Large intestine (tissue), 3 donors: ENCODE data around the gene PAN3. TPM values are rescaled to one million over a fixed set of nuclear protein-coding genes. Genes with fewer than 3 reads are reported as not detected.

Source experiments
- DNase-seq, 2 donors: peaks; one replicate each; pipeline versions ENCODE4 v3.0.0 to v3.0.0-alpha.2; 2013
- H3K27ac ChIP-seq: one replicate; pipeline ENCODE4 v1.5.1; 2013; ENCODE audit warnings: low read length
- H3K27me3 ChIP-seq: 2 replicates; pipeline ENCODE4 v1.6.1; 2013; ENCODE audit warnings: low read length; ENCODE audit not compliant: control insufficient read depth, insufficient read depth
- H3K36me3 ChIP-seq: 2 replicates; pipeline ENCODE4 v1.6.1; 2013; ENCODE audit warnings: low read length; ENCODE audit not compliant: control insufficient read depth, insufficient read depth
- H3K4me1 ChIP-seq: one replicate; pipeline ENCODE4 v1.6.1; 2013; ENCODE audit warnings: low read length; ENCODE audit not compliant: control insufficient read depth, insufficient read depth
- H3K4me3 ChIP-seq: one replicate; pipeline ENCODE4 v1.5.1; 2013; ENCODE audit warnings: low read length
- H3K9me3 ChIP-seq: one replicate; pipeline ENCODE4 v1.6.1; 2013; ENCODE audit warnings: mild to moderate bottlenecking, low read depth, low read length, moderate library complexity; ENCODE audit not compliant: control insufficient read depth
- WGBS: methylation state at CpG from one replicate; pipeline ENCODE4 v1.1.5; 2013; ENCODE audit warnings: low lambda C conversion rate; ENCODE audit not compliant: insufficient coverage; 5-methylcytosine and 5-hydroxymethylcytosine counted together
- polyA plus RNA-seq: library from polyadenylated mRNA; unstranded; fragments of 120-200 nt; gene quantifications from one replicate; pipeline ENCODE4 v1.2.1, GENCODE V29; 2013

PAN3 gene
- polyA plus RNA-seq, 1 donor: 37.1 TPM

- WGBS: no CpG with 5 or more reads among the region's 1 CpG
- Histone ChIP-seq H3K4me3 (no peak overlapping the region), H3K27ac (no peak overlapping the region), H3K9me3 (no peaks in the 10 kb centered on the region), H3K4me1 (no peaks in the 10 kb centered on the region), H3K36me3 (peaks cover 34% of the 10 kb centered on the region), H3K27me3 (no peaks in the 10 kb centered on the region)
- DNase-seq: no peak
Measured at GRCh38 chr13:28286263-28286662, 147.9 kb downstream of the PAN3 start.

- Histone ChIP-seq H3K4me3 (no peak overlapping the region), H3K27ac (no peak overlapping the region), H3K36me3 (peaks cover 8% of the 10 kb centered on the region), H3K4me1 (no peaks in the 10 kb centered on the region), H3K9me3 (no peaks in the 10 kb centered on the region), H3K27me3 (peaks cover 2% of the 10 kb centered on the region)
- WGBS: no CpG with 5 or more reads among the region's 3 CpGs
- DNase-seq: no peak
Measured at GRCh38 chr13:28297341-28297740, 159.0 kb downstream of the PAN3 start.

- WGBS: 63% methylated on average over 1 of the region's 2 CpGs
- Histone ChIP-seq H3K36me3 (peaks cover 3% of the 10 kb centered on the region), H3K27me3 (peaks cover 2% of the 10 kb centered on the region), H3K4me3 (no peak overlapping the region), H3K9me3 (no peaks in the 10 kb centered on the region), H3K27ac (no peak overlapping the region), H3K4me1 (no peaks in the 10 kb centered on the region)
- DNase-seq: no peak
Measured at GRCh38 chr13:28299916-28300315, 161.6 kb downstream of the PAN3 start.

GRCh38 chr13:28301839-28302238, 163.5 kb downstream of the PAN3 start:
- no peaks in the 10 kb centered on the region for H3K36me3 ChIP-seq
- no peak for DNase-seq
- H3K27ac ChIP-seq: no peak overlapping the region
- no peak overlapping the region for H3K4me3 ChIP-seq
- no peaks in the 10 kb centered on the region for H3K9me3 ChIP-seq
- peaks cover 2% of the 10 kb centered on the region for H3K27me3 ChIP-seq
- H3K4me1 ChIP-seq: no peaks in the 10 kb centered on the region
- no CpG with 5 or more reads among the region's 4 CpGs for WGBS

- no peaks in the 10 kb centered on the region for H3K36me3 ChIP-seq
- H3K27ac ChIP-seq: no peak overlapping the region
- no peak for DNase-seq
- H3K27me3 ChIP-seq: peaks cover under 1% of the 10 kb centered on the region
- no peak overlapping the region for H3K4me3 ChIP-seq
- H3K9me3 ChIP-seq: no peaks in the 10 kb centered on the region
- H3K4me1 ChIP-seq: no peaks in the 10 kb centered on the region
- WGBS: 83% methylated on average over 2 of the region's 10 CpGs
Measured at GRCh38 chr13:28306325-28306724, 168.0 kb downstream of the PAN3 start.

GRCh38 chr13:28313579-28313978, 175.2 kb downstream of the PAN3 start:
- WGBS: no CpG with 5 or more reads among the region's 6 CpGs
- Histone ChIP-seq H3K4me3 (no peak overlapping the region), H3K36me3 (no peaks in the 10 kb centered on the region), H3K4me1 (peaks cover 26% of the 10 kb centered on the region), H3K27me3 (no peaks in the 10 kb centered on the region), H3K27ac (no peak overlapping the region), H3K9me3 (no peaks in the 10 kb centered on the region)
- no peak for DNase-seq

GRCh38 chr13:28314879-28315278, 176.5 kb downstream of the PAN3 start:
- no peaks in the 10 kb centered on the region for H3K9me3 ChIP-seq
- WGBS: no CpG with 5 or more reads among the region's 6 CpGs
- no peaks in the 10 kb centered on the region for H3K36me3 ChIP-seq

GRCh38 chr13:28316129-28316528, 177.8 kb downstream of the PAN3 start:
- no peaks in the 10 kb centered on the region for H3K27me3 ChIP-seq
- no peaks in the 10 kb centered on the region for H3K36me3 ChIP-seq
- H3K27ac ChIP-seq: peak overlapping the region; percentile 81
- peaks cover 26% of the 10 kb centered on the region for H3K4me1 ChIP-seq
- WGBS: no CpG with 5 or more reads among the region's 5 CpGs
- H3K4me3 ChIP-seq: no peak overlapping the region
- no peaks in the 10 kb centered on the region for H3K9me3 ChIP-seq
- peak; percentile 86 to 92 for DNase-seq

More at GRCh38 chr13:28314879-28315278, 176.5 kb downstream of the PAN3 start:
- DNase-seq: peak; percentile 38 to 64
- Histone ChIP-seq H3K27ac (peak overlapping the region; percentile 32), H3K4me1 (peaks cover 26% of the 10 kb centered on the region), H3K4me3 (no peak overlapping the region), H3K27me3 (no peaks in the 10 kb centered on the region)

GRCh38 chr13:28316836-28317235, 178.5 kb downstream of the PAN3 start:
- Histone ChIP-seq H3K27me3 (no peaks in the 10 kb centered on the region), H3K4me3 (no peak overlapping the region), H3K36me3 (no peaks in the 10 kb centered on the region), H3K4me1 (peaks cover 26% of the 10 kb centered on the region), H3K27ac (peak overlapping the region; percentile 81), H3K9me3 (no peaks in the 10 kb centered on the region)
- no CpG with 5 or more reads among the region's 7 CpGs for WGBS
- no peak for DNase-seq

- no peak overlapping the region for H3K27ac ChIP-seq
- peaks cover 26% of the 10 kb centered on the region for H3K4me1 ChIP-seq
- H3K27me3 ChIP-seq: no peaks in the 10 kb centered on the region
- no CpG with 5 or more reads among the region's 7 CpGs for WGBS
- H3K36me3 ChIP-seq: no peaks in the 10 kb centered on the region
- no peak overlapping the region for H3K4me3 ChIP-seq
- peak in 1 of 2 donors; percentile 17 for DNase-seq
- no peaks in the 10 kb centered on the region for H3K9me3 ChIP-seq
Measured at GRCh38 chr13:28318496-28318895, 180.2 kb downstream of the PAN3 start.

GRCh38 chr13:28319528-28319927, 181.2 kb downstream of the PAN3 start:
- H3K27me3 ChIP-seq: no peaks in the 10 kb centered on the region
- peaks cover 26% of the 10 kb centered on the region for H3K4me1 ChIP-seq
- no peak for DNase-seq
- H3K9me3 ChIP-seq: no peaks in the 10 kb centered on the region
- 40% methylated on average over 1 of the region's 5 CpGs for WGBS
- H3K4me3 ChIP-seq: no peak overlapping the region
- H3K27ac ChIP-seq: no peak overlapping the region
- H3K36me3 ChIP-seq: no peaks in the 10 kb centered on the region
